ENCODE results near the gene CTPS2.
"Not testable (repeated sequence)": the region's sequence is repeated elsewhere in the genome, so short reads cannot be mapped to it uniquely, and the experiment has no call there.

CTPS2 gene, protein sequence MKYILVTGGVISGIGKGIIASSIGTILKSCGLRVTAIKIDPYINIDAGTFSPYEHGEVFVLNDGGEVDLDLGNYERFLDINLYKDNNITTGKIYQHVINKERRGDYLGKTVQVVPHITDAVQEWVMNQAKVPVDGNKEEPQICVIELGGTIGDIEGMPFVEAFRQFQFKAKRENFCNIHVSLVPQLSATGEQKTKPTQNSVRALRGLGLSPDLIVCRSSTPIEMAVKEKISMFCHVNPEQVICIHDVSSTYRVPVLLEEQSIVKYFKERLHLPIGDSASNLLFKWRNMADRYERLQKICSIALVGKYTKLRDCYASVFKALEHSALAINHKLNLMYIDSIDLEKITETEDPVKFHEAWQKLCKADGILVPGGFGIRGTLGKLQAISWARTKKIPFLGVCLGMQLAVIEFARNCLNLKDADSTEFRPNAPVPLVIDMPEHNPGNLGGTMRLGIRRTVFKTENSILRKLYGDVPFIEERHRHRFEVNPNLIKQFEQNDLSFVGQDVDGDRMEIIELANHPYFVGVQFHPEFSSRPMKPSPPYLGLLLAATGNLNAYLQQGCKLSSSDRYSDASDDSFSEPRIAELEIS

DNA sequence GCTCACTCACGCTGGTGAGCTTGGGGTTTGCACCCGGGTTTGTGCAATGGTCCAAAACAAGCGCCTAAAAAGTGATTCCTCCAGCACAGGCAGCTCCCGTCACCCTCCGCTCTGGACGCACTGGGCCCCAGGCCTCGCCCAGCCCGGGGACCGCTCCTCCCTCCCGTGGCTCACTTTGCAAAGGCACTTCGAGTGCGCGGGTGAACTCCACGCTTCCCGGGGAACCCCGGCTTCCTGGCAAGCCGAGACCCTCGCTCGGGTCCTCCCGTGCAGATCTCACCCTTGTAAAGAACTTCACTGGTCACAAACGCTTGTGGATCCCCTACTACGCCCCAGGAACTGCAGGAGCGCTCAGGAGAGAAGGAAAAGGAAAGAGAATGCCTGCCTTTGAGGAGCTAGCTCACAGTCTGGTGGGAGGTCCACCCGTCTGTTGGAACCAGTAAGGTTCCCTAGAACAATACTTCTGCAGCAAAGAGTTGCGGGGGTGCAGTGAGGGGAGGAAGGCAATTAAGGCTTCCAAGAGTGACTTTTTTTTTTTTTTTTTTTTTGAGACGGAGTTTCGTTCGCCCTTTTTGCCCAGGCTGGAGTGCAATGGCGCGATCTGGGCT is at the start of gene CTPS2:
TSS of gene CTPS2 (minus strand) at position 122 of the 608 bp plus-strand sequence. CDS start 9,767 bp downstream, outside the sequence.
- no peak for FAIRE-seq

DNA sequence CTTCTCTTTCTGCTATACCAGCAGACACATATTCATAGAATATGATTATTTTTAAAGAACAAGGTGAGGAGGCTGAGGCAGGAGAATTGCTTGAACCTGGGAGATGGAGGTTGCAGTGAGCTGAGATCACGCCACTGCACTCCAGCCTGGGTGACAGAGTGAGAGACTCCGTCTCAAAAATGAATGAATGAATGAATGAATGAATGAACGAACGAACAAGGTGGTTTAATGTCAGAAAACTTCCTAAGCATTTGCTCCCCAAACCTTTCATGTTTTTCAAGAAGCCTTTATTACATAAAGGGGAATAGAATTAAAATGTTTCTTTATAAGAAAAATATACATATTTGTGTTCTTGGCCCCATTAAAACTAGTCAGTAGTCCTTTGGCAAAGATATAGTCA is 49.0 kb upstream of the CTPS2 start:
- FAIRE-seq = peak; percentile 60

DNA sequence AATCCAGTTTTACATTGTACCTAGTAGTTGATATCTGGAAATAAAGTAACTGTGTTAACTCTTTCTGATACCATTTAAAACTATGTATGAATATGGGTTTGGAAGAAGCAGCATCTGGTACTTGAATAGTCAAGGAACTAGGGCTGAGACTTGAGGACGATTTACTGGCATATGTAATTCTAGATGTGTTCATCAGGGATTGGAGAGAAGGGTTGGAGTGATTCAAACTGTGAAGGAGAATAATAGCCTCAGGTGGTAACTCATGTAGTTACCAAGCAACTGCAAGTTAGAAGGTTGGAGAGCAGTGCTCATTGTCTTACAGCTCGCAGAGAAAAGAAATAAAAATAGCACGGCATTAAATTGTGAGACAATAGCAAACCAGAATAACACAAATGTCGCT is 44.3 kb upstream of the CTPS2 start:
- FAIRE-seq = no peak

DNA sequence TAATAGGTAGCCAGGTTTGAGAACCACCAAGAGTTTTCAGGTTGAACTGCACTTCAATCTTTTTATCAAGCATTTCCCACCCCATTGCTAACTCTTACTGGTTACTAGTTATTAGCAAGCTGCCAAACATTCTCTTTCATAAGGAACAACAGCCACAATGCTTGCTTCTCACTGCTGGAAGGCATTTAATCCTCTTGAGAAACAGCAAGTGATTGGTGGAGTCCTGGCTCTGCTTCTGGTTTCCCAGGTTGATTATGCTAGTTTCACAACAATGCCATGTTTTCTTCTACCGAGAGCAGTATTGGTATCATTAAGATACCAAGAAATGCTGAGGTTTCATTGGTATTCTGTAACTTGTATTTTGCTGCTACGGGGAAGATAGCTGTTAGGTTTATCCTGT is 41.5 kb upstream of the CTPS2 start:
- no peak for FAIRE-seq

DNA sequence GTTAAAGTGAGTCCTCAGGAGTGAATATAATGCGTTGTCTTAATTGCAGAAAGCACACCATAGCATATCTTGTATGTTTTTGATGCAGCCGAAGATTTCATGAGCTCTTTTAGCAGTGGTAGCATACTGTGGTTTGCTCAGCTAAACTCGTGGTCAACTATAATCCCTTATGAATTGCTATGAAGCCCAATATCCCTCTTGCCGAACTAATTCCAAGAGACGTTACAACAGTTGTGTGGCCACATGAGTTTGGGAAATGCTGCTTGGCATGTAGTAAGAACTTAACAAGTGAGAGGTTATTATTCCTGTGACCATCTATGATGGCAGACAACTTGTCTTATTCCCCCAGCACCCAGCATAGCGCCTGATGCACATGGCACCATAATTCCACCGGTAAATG is 37.7 kb upstream of the CTPS2 start:
- no peak for FAIRE-seq

DNA sequence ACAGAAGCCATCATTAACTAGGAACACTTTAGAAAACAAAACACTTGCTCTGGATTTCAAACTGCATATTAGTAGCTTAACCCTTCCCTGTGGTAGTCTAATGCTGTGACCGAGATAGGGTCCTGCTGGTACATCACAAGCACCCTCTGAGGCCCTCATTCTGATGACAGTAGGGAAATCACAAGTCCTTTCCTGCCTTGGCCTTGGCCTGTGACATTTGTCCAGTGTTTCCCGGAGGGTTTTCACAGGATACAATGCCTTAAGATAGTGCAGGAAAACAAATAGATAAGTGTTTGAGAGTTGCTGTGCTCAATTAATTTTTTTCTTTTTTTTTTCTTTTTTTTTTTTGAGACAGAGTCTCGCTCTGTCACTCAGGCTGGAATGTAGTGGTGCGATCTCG is 36.0 kb upstream of the CTPS2 start:
- no peak for FAIRE-seq

DNA sequence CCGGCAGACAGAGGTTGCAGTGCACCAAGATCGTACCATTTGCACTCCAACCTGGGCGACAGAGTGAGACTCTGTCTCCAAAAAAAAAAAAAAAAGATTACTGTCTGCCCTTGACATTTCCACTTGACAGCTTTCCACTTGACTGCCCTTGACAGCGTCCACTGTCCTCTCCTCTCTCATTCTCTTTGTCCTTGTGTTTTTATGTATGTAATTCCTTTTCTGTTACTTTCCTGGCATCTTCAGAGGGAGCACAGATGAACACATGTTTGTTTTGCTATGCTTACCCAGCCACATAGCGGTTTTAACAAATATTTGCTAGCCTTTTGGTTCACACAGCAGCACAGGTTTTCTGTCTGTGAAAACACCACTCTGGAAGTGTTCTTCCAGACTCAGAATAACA is 33.2 kb upstream of the CTPS2 start:
- no peak for FAIRE-seq

DNA sequence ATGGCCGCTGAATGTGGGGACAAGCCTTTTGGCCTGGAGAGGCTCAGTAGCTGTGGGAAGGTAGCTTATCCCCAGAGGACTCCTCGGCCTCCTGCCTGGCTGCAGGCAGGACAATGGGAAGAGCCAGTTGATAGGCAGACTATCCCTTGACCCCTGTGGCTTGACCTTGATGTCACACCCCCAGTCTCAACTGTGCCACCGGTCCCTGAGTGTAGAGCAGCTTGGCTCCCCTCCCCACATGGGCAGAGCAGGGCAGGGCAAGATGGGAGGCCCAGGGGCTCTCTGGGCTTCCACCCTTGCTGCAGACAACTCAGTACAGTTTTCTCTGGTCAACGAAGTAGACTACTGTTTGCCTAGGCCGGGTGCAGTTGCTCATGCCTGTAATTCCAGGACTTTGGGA is 32.6 kb upstream of the CTPS2 start:
- no peak for FAIRE-seq

DNA sequence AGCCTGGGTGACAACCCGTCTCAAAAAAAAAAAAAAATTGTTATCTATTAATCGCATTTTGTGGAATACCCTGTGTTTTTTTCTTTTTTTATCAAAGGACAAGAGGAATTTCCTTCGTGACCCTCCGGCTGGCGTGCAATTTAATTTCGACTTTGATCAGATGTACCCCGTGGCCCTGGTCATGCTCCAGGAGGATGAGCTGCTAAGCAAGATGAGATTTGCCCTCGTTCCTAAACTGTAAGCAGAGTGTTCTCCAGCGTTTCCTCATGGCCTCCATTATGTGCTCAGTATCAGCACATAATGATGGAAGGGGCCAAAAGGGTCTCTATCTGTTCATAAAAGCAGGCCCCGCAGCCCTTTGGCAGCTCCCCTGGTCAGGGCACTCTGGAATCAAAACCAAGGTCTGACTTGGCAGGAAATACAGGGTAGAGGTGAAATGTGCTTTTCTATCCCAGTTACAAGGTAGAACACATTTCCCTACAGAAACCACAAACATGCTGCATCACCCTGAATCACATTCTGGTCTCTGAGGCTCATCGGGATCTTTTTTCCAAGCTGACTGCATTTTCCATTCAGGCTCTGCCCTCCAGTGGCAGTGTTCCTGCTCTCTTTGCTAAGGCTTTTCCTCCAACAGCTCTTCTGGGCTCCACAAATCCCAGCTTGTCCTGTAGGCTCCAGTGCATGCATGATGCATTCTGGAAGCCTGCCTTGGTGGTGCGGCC is 31.3 kb upstream of the CTPS2 start:
- FAIRE-seq = no peak

DNA sequence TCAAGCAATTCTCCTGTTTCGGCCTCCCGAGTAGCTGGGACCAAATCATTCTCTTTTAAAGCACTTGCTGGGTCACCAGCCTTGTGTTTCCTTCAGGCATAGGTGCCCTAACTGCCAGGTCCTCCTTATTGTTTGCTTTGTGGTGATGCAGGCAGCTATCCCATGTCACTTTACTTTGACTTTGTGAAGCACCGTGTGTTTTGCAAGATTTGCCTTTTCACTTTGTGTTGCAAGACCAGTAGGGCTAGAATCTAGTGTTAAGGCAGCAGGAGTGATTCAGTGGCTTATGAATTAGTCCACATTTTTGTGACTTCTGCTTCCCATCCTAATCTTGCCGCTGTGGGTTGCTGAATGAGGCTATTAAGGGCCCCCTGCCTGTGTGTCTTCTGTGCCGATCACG is 27.1 kb upstream of the CTPS2 start:
- no peak for FAIRE-seq

DNA sequence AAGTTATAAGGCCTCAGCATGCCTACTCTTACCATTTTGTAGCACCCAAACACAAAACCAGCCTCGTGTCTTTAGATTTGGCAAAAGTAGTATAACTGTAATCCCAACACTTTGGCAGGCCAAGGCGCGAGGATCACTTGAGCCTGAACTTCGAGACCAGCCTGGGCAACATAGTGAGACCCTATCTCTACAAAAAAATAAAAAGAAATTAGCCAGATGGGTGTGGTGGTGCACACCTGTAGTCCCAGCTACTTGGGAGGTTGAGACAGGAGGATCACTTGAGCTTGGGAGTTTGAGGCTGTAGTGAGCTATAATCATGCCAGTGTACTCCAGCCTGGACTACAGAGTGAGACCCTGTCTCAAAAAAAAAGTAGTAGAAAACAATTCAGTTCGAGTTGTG is 24.6 kb upstream of the CTPS2 start:
- no peak for FAIRE-seq

DNA sequence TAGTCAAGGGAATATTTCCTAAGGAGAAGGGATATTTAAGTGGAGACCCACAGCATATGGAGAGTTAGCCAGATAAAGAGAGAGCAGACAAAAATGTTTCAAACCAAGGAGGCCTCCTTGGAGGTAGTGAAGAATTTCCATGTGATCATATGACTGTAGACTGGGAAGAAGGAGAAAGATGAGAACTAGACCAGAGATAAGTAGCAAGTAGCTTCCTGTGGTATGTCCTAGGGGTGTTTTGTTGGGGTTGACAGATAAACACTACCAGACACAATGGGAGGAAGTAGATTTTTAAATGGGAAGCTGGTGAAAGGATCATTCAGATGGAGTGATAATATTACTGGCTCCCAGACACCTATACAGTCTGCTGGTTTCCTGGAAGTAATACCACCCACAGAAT is 20.5 kb upstream of the CTPS2 start:
- no peak for FAIRE-seq

DNA sequence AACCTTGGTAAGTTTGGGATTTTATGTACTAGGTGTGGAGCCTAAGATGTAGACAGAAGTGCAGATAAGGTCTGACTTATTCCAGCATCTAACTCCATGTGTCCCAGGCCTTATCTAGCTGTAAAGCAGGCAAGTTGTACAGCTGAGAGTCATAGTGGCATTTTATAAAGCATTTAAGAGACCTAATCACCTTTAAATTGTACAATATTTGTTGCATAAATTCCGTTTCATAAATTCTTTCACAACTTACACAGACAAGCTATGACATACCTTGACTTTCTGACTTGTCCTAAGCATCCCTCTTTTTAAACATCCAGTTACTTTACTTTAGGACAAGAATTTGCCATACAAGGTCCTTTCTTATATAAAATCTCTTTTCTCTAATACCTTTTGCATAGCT is 18.0 kb upstream of the CTPS2 start:
- no peak for FAIRE-seq

DNA sequence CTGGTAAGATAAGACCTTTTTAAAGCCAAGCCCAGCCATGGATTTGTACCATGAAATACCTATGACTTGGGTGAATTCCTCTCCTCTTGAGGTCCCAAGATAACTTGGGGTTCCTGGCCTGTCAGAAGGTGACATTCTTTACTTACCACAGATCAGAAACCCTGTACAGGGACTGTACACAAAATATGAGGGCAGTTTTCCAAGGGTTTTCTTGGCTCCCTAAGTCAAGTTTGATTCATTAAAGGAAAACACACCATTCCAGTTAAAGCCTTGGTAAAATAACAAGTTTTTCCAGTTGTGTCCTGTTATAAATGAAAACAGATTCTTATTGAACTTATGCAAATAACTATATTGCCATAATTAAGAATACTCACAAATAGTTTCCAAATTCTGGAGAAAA is 15.2 kb upstream of the CTPS2 start:
- FAIRE-seq = no peak

DNA sequence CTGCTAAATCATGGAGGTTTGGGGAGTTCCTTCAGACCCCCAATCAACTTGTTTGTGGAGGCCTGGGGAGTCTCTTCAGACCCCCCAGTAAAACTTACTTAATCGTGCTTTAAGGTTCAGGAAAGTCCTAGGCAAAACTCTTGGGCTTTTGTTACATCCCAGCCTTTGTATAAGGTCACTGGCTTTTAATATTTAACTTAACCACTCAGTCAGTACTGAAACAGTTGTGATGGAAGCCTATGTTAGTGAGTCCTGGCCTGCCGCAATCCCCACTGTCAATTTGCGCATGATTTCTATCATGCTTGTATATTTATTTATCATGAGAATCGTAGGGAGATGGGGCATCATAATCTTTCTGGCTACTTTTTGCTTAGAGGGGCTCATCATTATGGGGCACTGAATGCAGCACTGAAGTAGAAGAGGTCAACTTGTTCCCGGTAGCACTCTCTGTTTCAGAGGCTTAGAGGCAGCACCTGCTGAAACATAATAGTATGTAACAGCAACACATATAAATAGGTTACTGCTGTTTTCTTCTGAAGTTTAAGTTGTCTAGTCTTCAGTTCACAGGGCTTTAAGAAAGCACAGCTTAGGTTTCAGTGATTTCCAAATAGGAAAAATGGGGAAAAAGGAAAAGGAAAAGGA is 14.0 kb upstream of the CTPS2 start:
- not testable (repeated sequence) for FAIRE-seq

DNA sequence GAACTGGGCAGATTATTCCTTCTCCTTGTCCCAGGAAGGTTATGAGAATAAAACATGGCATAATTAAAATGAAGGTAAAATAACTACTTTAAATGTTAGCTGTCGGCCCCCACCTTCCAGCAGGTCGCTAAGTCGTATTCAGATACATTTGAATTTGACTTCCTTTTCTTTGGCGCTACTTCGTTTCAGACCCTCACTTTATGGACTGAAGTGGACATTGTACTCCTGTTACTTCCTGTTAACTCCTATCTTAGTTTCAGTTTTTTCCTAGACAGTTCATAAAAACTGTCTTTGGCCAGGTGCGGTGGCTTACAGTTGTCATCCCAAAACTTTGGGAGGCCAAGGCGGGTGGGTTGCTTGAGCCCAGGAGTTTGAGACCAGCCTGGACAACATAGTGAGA is 12.6 kb upstream of the CTPS2 start:
- no peak for FAIRE-seq

DNA sequence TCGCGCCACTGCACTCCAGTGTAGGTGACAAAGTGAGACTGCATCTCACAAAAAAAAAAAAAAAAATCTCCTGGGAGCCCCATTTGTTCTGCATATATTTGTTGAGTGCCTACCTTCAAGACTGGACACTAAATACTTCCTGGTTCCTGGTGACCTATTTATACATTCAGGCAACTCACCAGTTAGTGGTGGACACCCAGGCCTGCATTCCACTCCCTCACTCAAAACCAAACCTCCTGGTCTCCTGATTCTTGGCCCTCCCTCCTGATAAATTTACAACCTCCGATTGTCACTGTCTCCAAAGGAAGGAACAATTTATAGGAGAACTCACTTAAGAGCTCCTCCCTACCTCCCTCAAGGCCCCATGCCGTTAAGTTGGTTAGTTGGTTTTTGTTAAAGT is 10.0 kb upstream of the CTPS2 start:
- FAIRE-seq = no peak

DNA sequence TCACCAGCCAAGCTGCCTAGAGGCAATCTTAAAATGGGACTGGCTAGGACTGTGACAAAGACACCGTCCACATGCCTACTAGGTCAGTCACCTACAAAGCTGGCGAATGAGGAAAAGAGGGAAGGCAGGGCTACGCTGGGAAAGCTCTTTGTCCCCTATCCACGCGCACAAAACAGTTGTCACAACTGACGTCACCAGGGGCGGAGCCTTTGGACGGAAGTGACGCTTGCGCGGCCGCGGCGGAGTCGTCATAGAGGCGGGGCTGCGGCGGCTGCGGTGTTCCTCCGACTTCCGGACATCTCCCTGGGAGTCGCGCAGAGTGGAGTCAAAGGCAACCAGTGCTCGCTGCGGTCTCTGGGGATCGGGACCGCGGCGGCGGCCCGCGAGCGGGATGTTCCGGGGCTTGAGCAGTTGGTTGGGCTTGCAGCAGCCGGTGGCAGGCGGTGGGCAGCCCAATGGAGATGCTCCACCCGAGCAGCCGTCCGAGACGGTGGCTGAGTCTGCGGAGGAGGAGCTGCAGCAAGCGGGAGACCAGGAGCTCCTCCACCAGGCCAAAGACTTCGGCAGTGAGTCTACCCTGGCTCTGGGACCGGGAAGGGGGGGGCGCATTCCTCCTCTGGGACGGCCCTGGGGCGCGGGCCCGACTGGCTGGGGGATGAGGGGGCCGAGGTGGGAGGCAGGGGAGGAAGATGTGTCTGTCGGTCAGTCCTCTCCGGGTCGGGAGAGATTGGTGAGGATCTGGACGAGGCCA is 7.0 kb upstream of the CTPS2 start, which contains the start of gene SYAP1:
TSS of gene SYAP1 (plus strand) at position 279 of the 751 bp plus-strand sequence. CDS start at position 392, 113 bp downstream.
- peak; percentile 57 for FAIRE-seq

DNA sequence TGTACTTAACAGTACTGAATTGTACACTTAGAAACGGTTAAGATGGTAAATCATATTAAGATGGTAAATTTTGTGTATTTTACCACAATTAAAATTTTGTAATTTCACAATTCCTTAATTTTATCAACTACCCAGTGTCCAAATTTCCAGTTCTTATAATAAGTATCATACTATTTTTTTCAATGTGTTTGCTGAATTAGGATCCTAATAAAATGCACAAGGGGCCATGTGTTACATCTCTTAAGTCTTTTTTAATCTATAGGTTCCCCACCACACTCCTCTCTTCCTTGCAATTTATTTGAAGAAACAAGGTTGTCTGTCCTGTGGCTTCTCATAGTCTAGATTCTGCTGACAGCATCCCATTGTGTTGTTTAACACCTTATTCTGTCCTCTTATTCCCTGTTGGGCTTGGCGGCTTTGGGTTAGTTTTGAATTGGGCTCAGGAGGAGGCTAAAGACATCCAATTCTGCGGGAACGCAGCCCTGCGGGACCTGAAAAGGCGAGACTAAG is 6.4 kb upstream of the CTPS2 start:
- FAIRE-seq = no peak

DNA sequence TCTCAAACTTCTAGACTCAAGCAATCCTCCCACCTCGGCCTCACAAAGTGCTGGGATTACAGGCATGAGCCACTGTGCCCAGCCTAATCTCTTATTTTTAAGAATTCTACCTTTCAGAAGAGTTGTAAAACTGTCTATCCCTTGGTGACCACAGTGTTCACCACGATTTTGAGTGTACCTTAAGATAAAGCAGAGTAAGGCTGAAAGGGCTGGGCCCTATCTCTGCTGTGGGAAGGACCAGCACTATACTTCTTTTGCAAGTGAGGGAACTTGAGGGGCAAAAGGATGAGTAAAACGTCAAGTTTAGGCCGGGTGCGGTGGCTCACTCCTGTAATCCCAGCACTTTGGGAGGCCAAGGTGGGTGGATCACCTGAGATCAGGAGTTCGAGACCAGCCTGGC is 4.0 kb upstream of the CTPS2 start:
- FAIRE-seq = not testable (repeated sequence)

DNA sequence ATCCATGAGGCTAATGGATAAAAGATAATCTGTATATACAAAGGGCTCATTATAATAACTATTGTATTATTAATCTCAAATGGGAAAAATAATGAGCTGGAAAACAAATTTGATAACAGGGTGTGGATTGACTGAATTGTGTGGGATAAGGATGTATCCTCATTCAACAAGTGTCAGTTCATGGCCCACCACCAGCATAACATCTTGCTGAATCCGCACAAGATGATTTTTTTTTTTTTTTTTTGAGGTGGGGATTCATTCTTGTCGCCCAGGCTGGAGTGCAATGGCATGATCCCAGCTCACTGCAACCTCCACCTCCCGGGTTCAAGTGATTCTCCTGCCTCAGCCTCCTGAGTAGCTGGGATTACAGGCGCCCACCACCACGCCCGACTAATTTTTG is 3.2 kb upstream of the CTPS2 start:
- not testable (repeated sequence) for FAIRE-seq

DNA sequence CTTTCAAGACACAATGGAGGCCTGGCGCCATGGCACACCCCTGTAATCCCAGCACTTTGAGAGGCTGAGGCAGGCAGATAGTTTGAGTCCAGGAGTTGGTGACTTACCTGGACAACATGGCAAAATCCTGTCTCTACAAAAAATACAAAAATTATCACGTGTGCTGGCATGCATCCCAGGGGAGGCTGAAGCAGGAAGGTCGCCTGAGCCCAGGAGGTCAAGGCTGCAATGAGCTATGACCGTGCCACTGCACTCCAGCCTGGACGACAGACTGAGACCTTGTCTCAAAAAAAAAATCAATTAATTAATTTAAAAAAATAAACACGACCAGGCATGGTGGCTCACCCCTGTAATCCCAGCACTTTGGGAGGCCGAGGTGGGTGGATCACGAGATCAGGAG is 2.0 kb upstream of the CTPS2 start:
- FAIRE-seq = no peak

All from colon (tissue), 2 donors.